Jurkat, Clone E6-1 (cell line): ENCODE measurements around the gene CXCL3.

ENCODE experiments used
- DNase-seq: peaks from one replicate; pipeline ENCODE4 v3.0.0-alpha.2; 2011; ENCODE audit warnings: low read depth, low spot score
- H3K4me3 ChIP-seq: 2 replicates; pipeline ENCODE4 v1.5.1; 2011; ENCODE audit warnings: mild to moderate bottlenecking, low read length, control low read depth, moderate library complexity

CXCL3 gene

GRCh38 chr4:73988061-73988460, 50.4 kb downstream of the CXCL3 start, which contains the start of gene PPBP:
TSS of gene PPBP (minus strand) at chr4:73988190. CDS start at chr4:73988103, 87 bp downstream.
- DNase-seq, result peak; percentile 5
- H3K4me3 ChIP-seq, result no peak within 1 kb of the TSS
